Naive B cell (primary cell): ENCODE data around the gene KLHL26. TPM values are rescaled to one million over a fixed set of nuclear protein-coding genes. Genes with fewer than 3 reads are reported as not detected.

Source experiments
- ATAC-seq, 2 donors: fragments of 150-1000 bp; cut with Tn5 transposase; 2 replicates each; pipeline ENCODE4 v1.10.0; 2021; ENCODE audit warnings: low read depth in 2 of 2, mild to moderate bottlenecking in 2 of 2, moderate library complexity in 2 of 2
- DNase-seq: peaks from one replicate; pipeline ENCODE4 v3.0.0; 2022
- H3K27ac Mint-ChIP-seq, 6 donors: one replicate each; pipeline ENCODE4 v1.8.0; 2020 to 2022; ENCODE audit warnings: mild to moderate bottlenecking in 6 of 6, mixed read lengths in 6 of 6, moderate library complexity in 5 of 6, inconsistent platforms in 2 of 6
- H3K27me3 Mint-ChIP-seq, 3 donors: one replicate each; pipeline ENCODE4 v1.8.0; 2021 to 2022; ENCODE audit warnings: mixed read lengths in 3 of 3, mild to moderate bottlenecking in 1 of 3
- H3K36me3 Mint-ChIP-seq, 2 donors: one replicate each; pipeline ENCODE4 v1.8.0; 2020 to 2022; ENCODE audit warnings: mixed read lengths in 2 of 2, inconsistent platforms in 1 of 2, mild to moderate bottlenecking in 1 of 2
- H3K4me1 Mint-ChIP-seq, 3 donors: one replicate each; pipeline ENCODE4 v1.8.0; 2020 to 2022; ENCODE audit warnings: mixed read lengths in 3 of 3, inconsistent platforms in 1 of 3, mild to moderate bottlenecking in 1 of 3, moderate library complexity in 1 of 3
- H3K4me3 Mint-ChIP-seq, 8 donors: one replicate each; pipeline ENCODE4 v1.8.0; 2020 to 2022; ENCODE audit warnings: mild to moderate bottlenecking in 8 of 8, mixed read lengths in 8 of 8, moderate library complexity in 8 of 8, inconsistent platforms in 2 of 8
- H3K9me3 Mint-ChIP-seq, 7 donors: one replicate each; pipeline ENCODE4 v1.8.0; 2020 to 2022; ENCODE audit warnings: mixed read lengths in 7 of 7, mild to moderate bottlenecking in 5 of 7, inconsistent platforms in 2 of 7, moderate library complexity in 1 of 7
- polyA plus RNA-seq, 6 donors: library from polyadenylated mRNA; unstranded; fragments of 300-500 nt; fragmentation: Illumina TruSeq; gene quantifications; one replicate each; pipeline ENCODE4 v1.2.3, GENCODE V29; 2021; ENCODE audit warnings: low read depth in 6 of 6

KLHL26 gene
- polyA plus RNA-seq, 6 donors from 2014 or later: 2.0 to 3.7 (median 3.6) TPM; not detected in 1

DNA sequence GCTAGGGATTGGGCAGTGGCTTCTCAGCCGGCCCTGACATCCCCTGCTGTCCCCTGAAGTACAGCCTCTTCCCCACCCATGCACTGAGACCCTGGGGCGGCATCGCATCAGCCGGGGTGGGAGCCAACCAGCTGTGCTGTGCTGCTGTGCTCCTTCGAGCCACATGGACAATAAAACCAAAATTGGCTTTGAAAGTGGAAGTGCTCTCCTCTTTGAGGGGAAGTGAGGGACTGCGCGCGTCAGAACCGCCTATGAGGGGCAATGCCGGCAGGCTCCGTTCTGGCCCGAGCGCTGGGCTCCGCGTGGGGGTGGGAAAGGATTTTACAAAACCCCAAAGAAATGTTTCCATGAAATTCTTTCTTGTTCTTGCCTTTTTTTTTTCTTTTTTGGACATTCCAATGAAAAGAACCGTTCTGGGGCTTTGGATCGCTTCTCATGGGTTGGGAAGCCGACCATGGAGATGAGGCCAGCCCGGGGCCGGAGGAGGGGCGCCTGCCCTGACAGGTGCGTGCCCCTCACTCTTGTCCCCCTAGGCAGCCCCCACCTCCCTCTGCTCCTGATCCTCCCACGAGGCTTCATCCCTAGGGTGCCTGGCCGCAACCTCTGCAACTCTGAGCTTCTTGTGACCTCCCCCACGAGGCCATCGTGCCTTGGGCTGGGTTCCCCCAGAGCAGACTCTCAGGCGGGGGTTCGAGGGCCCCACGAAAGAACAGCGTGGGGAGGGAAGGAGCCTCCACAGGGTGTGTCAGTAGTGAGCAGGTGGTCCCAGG lies 22.6 kb downstream of the KLHL26 start:
- H3K9me3 Mint-ChIP-seq: peaks cover 0 to 4% (median 0%) of the 10 kb centered on the region in 7 donors
- H3K4me1 Mint-ChIP-seq: peaks cover 34 to 39% (median 35%) of the 10 kb centered on the region in 3 donors
- H3K27me3 Mint-ChIP-seq: peaks cover 0 to 4% (median 0%) of the 10 kb centered on the region in 3 donors
- peak overlapping the region; percentile 3 to 84 (median 72) for H3K4me3 Mint-ChIP-seq
- ATAC-seq (peak; percentile 91 to 97), DNase-seq (peak; percentile 52)
- peaks cover 0 to 11% of the 10 kb centered on the region in 2 donors for H3K36me3 Mint-ChIP-seq
- H3K27ac Mint-ChIP-seq: peak overlapping the region; percentile 66 to 91 (median 76)

DNA sequence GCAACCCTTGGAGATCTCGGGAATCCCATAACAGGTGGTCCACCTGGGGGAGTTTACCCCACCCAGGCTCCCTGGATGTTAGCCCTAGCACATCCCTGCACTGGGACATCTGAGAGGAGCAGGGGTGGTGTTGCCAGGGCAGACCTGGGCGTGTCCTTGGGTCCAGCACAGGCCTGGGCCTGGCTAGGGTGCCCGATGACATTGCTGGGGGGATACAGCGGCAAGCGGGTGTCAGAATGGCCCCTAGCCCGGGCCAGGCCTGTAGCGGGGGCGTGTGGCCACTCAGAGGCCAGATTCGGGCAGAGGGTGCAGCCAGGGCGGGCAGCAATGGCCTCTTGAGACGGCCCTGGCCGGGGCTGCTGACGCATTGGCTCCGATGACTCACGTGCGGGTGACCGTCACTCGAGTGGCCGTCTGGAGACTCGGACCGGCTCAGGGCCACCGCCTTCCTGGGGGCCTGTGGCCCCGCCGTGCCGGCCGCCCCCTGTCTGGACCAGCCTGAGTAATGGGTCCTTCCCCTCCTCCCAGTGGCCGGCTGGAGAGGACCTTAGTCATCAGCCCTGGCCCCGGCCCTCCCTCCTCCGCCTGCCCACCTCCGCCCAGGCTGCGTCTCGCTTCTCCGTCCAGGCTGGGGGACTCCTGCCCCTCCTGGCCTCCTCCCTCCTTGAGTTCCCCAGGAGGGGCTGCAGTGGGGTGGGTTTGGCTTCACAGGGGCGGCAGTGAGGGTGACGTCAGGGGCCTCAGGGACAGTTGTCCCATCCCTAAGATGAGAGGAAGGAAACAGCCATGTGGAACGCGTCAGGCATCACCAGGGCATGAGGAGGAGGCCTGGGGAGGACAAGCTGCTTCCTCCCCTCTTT lies 23.5 kb downstream of the KLHL26 start:
- peaks cover 31 to 35% (median 35%) of the 10 kb centered on the region in 3 donors for H3K4me1 Mint-ChIP-seq
- no peak for ATAC-seq
- peak overlapping the region in 3 of 8 donors; percentile 5 to 71 (median 15) for H3K4me3 Mint-ChIP-seq
- DNase-seq: no peak
- peak overlapping the region in 2 of 6 donors; percentile 44 to 74 for H3K27ac Mint-ChIP-seq
- peaks cover 0 to 6% of the 10 kb centered on the region in 2 donors for H3K36me3 Mint-ChIP-seq
- H3K9me3 Mint-ChIP-seq: no peaks in the 10 kb centered on the region
- H3K27me3 Mint-ChIP-seq: peaks cover 0 to 4% (median 0%) of the 10 kb centered on the region in 3 donors

DNA sequence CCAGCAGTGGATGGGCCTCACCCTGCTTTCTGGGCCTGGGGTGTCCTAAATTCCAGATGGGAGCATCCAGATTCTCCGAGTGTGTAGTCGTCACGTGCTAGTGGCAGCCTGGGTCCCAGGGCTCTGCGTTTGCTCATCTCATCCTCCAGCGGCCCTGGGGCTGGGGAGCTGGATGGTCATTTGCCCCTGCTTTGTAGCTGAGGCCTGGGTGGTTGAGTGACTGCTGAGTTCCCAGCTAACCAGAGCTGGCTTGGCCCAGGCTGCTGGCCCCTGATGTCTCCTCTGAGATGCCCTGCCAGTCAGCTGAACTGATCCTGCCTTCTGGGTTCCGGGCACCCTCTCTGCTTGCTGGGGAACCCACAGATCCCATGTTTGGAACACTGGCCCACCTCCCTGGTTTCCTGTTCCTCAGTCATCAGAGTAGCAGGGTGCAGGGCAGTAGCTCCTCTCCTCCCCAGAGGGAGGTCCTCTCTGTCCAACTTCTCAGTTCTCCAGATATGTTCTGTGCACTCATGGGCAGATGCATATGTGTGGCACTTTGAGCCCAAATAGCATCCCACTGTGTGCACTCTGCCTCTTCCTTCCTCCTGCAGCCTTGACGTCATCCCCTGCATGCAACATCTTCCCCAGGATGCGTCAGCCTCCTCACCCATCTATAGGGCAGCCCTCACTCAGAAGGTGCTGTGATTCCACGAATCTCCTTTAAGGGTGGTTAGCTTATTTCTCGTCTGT lies 24.3 kb downstream of the KLHL26 start:
- Mint-ChIP-seq H3K27ac (peak overlapping the region in 2 of 6 donors; percentile 66 to 74), H3K4me1 (peaks cover 34 to 37% (median 35%) of the 10 kb centered on the region in 3 donors), H3K9me3 (no peaks in the 10 kb centered on the region), H3K36me3 (peaks cover 0 to 6% of the 10 kb centered on the region in 2 donors), H3K27me3 (peaks cover 0 to 4% (median 0%) of the 10 kb centered on the region in 3 donors), H3K4me3 (no peak overlapping the region)
- DNase-seq (no peak), ATAC-seq (no peak)

DNA sequence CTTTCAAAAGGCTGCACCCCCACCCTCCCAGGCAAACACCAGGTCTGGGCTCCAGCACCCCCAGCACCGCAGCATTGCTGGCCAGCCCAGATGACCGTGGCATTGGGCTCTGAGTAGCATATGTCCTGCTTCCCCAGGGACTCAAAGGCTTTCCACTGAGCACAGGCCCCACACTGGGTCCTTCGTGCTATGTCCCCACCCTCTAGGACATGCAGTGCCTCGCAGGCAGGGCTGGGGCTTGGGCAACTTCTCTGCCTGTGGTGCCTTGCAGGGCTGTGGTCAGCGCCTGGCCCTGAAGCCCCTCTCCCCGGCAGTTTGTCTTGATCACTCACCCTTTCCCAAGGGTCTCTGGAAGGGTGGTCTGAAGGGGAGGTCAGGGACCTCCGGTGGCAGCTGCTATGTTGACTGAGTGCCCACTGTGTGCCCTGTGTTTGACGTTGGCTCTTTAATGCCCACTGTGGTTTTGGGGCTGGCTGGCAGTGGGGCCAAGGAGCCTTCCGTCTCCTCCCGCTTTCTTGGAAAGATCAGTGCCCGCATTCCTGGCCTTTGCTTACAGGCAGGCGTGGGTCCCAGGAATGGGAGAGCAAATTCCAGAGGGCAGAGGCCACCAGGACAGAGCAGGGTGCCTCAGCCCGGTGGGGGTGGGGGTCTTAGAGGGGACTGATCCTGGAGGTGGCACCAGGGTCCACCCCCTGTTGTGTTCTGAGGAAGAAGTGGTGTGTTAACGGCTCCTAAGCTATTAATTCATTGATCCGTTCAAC lies 26.3 kb downstream of the KLHL26 start:
- Mint-ChIP-seq H3K27ac (peak overlapping the region in 1 of 6 donors; percentile 56), H3K4me1 (peaks cover 23 to 33% (median 29%) of the 10 kb centered on the region in 3 donors), H3K4me3 (peak overlapping the region in 1 of 8 donors; percentile 16), H3K9me3 (no peaks in the 10 kb centered on the region), H3K36me3 (no peaks in the 10 kb centered on the region), H3K27me3 (peaks cover 0 to 4% (median 0%) of the 10 kb centered on the region in 3 donors)
- DNase-seq: no peak
- ATAC-seq: no peak

DNA sequence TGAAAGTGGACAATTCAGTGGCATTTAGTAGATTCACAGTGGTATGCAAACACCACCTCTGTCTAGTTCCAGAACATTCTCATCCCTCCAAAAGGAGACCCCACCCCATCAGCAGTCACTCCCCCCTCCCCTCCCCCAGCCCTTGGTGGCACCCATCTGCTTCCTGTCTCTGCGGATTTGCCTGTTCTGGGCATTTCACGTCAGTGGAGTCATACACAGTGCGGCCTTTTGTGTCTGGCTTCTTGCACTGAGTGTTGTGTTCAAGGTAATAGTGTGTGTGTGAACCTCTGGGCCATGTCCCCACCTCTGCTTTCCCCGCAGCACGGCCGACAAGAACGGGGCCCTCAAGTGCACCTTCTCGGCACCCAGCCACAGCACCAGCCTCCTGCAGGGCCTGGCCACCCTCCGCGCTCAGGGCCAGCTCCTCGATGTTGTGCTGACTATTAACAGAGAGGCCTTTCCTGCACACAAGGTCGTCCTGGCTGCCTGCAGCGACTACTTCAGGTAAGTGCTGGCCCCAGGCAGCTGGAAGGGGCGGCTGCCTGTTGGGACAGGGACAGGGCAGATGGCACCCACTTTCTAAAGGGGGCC lies 27.2 kb downstream of the KLHL26 start:
- Mint-ChIP-seq H3K36me3 (no peaks in the 10 kb centered on the region), H3K9me3 (no peaks in the 10 kb centered on the region), H3K4me1 (peaks cover 14 to 24% (median 21%) of the 10 kb centered on the region in 3 donors), H3K27me3 (no peaks in the 10 kb centered on the region), H3K27ac (peak overlapping the region in 1 of 6 donors; percentile 18), H3K4me3 (peak overlapping the region in 1 of 8 donors; percentile 41)
- no peak for DNase-seq
- ATAC-seq: peak in 1 of 2 donors; percentile 33

DNA sequence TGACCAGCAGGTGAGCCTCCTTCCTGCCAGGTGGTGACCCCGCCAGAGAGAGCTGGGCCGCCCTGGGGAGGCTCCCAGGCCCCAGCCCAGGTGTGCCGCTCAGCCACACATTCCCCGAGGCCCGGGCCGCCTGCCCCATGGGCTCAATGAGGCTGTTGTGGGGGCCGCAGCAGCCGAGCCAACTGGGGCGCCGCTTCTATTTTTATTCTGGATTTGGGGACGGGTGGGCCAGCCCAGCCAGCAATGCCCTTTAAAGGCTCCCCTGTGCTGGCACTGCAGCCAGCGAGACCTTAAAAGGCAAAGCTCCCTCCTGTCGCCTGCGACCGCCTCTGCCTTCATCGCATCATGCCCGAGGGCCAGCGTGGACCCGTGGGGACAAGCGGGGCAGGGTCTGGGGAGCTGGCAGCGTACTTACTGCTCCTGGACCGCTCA lies 29.0 kb downstream of the KLHL26 start:
- Mint-ChIP-seq H3K9me3 (no peaks in the 10 kb centered on the region), H3K27ac (no peak overlapping the region), H3K27me3 (no peaks in the 10 kb centered on the region), H3K4me1 (peaks cover 11 to 19% (median 12%) of the 10 kb centered on the region in 3 donors), H3K36me3 (peaks cover 0 to 8% of the 10 kb centered on the region in 2 donors), H3K4me3 (peak overlapping the region in 1 of 8 donors; percentile 24)
- no peak for DNase-seq
- no peak for ATAC-seq

DNA sequence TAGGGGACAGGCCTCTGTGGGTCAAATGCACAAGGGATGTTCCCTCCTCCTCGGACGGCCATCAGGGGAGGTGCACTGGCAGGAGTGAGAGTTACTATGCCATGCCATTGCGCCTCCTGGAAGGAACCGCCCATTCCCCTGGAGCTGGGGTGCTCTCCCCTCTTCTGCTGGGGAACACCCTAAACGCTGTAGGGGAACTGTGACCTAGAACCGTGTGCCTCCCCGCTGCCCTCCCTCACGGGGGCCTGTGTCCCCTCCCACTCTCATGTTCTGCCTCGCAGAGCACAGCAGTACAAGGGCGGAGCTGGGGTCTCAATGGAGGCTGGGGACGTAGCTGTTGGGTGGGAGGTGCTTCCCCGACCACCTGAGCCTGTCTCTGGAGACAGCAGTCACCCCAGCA lies 29.5 kb downstream of the KLHL26 start:
- DNase-seq (peak; percentile 33), ATAC-seq (peak; percentile 84 to 87)
- Mint-ChIP-seq H3K4me3 (peak overlapping the region in 1 of 8 donors; percentile 12), H3K27me3 (no peaks in the 10 kb centered on the region), H3K36me3 (peaks cover 0 to 8% of the 10 kb centered on the region in 2 donors), H3K27ac (peak overlapping the region in 1 of 6 donors; percentile 37), H3K9me3 (no peaks in the 10 kb centered on the region), H3K4me1 (peaks cover 9 to 14% (median 12%) of the 10 kb centered on the region in 3 donors)

DNA sequence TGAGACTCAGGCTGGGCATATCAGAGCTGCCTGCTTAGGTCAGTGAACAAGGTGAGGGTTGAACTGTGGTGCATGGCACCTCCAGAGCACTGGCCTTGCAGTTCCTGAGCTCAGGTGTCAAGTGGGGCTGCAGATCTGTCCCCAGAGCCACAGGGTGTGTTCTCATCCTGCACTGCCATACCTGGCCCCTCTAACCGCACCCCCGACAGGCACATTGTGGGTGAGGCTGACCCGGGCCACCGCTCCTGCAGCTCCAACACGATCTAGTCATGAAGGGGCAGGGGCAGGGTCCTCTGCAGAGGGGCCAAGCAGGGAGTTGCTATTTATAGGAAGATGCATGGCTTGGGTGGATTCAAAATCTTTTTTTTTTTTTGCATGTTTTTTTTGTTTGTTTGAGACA lies 30.0 kb downstream of the KLHL26 start:
- Mint-ChIP-seq H3K27ac (peak overlapping the region in 1 of 6 donors; percentile 44), H3K9me3 (no peaks in the 10 kb centered on the region), H3K4me1 (peaks cover 6 to 12% (median 11%) of the 10 kb centered on the region in 3 donors), H3K27me3 (no peaks in the 10 kb centered on the region), H3K4me3 (no peak overlapping the region), H3K36me3 (peaks cover 0 to 8% of the 10 kb centered on the region in 2 donors)
- no peak for DNase-seq
- no peak for ATAC-seq

DNA sequence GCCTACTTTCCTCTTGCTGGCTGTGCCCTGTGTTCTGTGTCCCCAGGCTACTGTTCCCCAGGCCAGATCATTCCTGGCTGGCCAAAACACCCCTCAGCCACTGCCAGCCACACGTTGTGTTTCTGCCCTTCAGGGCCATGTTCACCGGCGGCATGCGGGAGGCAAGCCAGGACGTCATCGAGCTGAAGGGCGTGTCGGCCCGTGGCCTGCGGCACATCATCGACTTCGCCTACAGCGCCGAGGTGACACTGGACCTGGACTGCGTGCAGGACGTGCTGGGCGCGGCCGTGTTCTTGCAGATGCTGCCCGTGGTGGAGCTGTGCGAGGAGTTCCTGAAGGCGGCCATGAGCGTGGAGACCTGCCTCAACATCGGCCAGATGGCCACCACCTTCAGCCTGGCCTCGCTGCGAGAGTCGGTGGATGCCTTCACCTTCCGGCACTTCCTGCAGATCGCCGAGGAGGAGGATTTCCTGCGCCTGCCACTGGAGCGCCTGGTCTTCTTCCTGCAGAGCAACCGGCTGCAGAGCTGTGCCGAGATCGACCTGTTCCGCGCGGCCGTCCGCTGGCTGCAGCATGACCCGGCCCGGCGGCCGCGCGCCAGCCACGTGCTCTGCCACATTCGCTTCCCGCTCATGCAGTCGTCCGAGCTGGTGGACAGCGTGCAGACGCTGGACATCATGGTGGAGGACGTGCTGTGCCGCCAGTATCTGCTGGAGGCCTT lies 30.9 kb downstream of the KLHL26 start:
- no peaks in the 10 kb centered on the region for H3K27me3 Mint-ChIP-seq
- ATAC-seq (no peak), DNase-seq (no peak)
- peaks cover 0 to 8% of the 10 kb centered on the region in 2 donors for H3K36me3 Mint-ChIP-seq
- no peak overlapping the region for H3K27ac Mint-ChIP-seq
- no peaks in the 10 kb centered on the region for H3K9me3 Mint-ChIP-seq
- H3K4me3 Mint-ChIP-seq: peak overlapping the region in 1 of 8 donors; percentile 56
- peaks cover 6 to 12% (median 11%) of the 10 kb centered on the region in 3 donors for H3K4me1 Mint-ChIP-seq

DNA sequence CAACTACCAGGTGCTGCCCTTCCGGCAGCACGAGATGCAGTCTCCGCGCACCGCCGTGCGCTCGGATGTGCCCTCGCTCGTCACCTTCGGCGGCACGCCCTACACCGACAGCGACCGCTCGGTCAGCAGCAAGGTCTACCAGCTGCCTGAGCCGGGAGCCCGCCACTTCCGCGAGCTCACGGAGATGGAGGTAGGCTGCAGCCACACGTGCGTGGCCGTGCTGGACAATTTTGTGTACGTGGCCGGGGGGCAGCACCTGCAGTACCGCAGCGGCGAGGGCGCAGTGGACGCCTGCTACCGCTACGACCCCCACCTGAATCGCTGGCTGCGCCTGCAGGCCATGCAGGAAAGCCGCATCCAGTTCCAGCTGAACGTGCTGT lies 31.4 kb downstream of the KLHL26 start:
- Mint-ChIP-seq H3K4me3 (no peak overlapping the region), H3K36me3 (peaks cover 0 to 8% of the 10 kb centered on the region in 2 donors), H3K4me1 (peaks cover 6 to 12% (median 11%) of the 10 kb centered on the region in 3 donors), H3K27me3 (no peaks in the 10 kb centered on the region), H3K27ac (no peak overlapping the region), H3K9me3 (no peaks in the 10 kb centered on the region)
- DNase-seq (no peak), ATAC-seq (no peak)

DNA sequence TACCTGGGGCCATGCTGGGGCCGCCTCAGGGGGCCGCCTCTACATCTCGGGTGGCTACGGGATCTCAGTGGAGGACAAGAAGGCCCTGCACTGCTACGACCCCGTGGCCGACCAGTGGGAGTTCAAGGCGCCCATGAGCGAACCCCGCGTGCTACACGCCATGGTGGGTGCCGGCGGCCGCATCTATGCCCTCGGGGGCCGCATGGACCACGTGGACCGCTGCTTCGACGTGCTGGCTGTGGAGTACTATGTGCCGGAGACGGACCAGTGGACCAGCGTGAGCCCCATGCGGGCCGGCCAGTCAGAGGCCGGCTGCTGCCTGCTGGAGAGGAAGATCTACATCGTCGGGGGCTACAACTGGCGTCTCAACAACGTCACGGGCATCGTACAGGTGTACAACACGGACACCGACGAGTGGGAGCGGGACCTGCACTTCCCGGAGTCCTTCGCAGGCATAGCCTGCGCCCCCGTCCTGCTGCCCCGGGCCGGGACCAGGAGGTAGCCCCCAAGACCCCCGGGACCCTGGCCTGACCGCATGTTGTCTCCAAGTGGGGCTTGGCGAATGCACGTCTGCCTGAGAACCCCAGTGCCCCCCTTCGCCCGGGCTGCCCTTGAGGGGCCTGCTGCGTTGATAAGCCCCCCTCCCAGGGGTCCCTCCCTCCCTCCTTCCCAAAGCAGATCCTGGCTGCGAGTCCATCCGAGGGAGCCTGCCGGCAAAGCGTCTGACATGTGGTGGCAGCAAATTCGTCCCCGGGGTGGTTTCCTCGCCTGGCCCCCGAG lies 32.1 kb downstream of the KLHL26 start:
- DNase-seq (no peak), ATAC-seq (no peak)
- peaks cover 2 to 11% (median 10%) of the 10 kb centered on the region in 3 donors for H3K4me1 Mint-ChIP-seq
- no peaks in the 10 kb centered on the region for H3K9me3 Mint-ChIP-seq
- H3K27me3 Mint-ChIP-seq: no peaks in the 10 kb centered on the region
- no peak overlapping the region for H3K4me3 Mint-ChIP-seq
- H3K27ac Mint-ChIP-seq: no peak overlapping the region
- peaks cover 0 to 8% of the 10 kb centered on the region in 2 donors for H3K36me3 Mint-ChIP-seq
